ENCODE measurements around the gene ACAD9. TPM values are rescaled to one million over a fixed set of nuclear protein-coding genes. Genes with fewer than 3 reads are reported as not detected.

Gene ACAD9
- total RNA-seq, 4 donors from 2014 or later = 25.6 to 41.6 (median 30.3) TPM

DNA sequence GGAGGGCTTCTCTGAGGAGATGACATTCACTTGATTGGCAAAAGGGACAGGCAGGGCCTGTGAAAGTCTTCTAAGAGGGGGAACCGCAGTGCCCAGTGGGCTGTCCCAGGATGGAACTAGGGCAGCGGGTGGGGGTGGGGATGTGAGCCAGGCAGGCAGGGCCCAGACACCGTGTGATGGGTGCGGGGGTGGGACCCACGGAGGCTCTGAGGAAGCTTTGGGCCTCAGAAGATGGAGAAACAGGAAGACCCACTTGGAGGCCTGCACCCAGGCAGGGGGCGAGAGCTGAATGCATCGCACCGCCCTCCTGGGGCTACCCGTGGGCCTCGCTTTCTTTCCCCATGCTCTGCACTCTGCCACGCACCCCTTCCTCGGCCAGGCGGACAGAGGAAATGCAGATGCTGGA lies 32.9 kb upstream of the ACAD9 start:
- intact Hi-C loops (cut with DNase I) = loop anchor here (2.0 kb wide), 1 partner anchor 228 kb away; no protein-coding TSS in a partner anchor
- no peaks in the 10 kb centered on the region for H3K9me3 ChIP-seq
- TF ChIP-seq POLR2A (IDR thresholded peaks at IDR 0.05; ENCODE audit: low read depth) (no peak), POLR2AphosphoS5 (IDR thresholded peaks at IDR 0.05) (no peak), EP300 (IDR thresholded peaks at IDR 0.05) (no peak)
- TF ChIP-seq, protein P1, sequence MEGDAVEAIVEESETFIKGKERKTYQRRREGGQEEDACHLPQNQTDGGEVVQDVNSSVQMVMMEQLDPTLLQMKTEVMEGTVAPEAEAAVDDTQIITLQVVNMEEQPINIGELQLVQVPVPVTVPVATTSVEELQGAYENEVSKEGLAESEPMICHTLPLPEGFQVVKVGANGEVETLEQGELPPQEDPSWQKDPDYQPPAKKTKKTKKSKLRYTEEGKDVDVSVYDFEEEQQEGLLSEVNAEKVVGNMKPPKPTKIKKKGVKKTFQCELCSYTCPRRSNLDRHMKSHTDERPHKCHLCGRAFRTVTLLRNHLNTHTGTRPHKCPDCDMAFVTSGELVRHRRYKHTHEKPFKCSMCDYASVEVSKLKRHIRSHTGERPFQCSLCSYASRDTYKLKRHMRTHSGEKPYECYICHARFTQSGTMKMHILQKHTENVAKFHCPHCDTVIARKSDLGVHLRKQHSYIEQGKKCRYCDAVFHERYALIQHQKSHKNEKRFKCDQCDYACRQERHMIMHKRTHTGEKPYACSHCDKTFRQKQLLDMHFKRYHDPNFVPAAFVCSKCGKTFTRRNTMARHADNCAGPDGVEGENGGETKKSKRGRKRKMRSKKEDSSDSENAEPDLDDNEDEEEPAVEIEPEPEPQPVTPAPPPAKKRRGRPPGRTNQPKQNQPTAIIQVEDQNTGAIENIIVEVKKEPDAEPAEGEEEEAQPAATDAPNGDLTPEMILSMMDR (IDR thresholded peaks at IDR 0.05) = no peak
- peak overlapping the region in 3 of 4 donors; percentile 58 to 60 (median 59) for H3K4me3 ChIP-seq
- peaks cover 14 to 20% (median 16%) of the 10 kb centered on the region in 4 donors for H3K4me1 ChIP-seq
- peak overlapping the region; percentile 72 to 79 (median 78) for H3K27ac ChIP-seq (replicated peaks in 1 of 4)
- WGBS = 69% methylated on average over 13 of the region's 13 CpGs
- DNase-seq (ENCODE audit: extremely low spot score) = no peak
- no peaks in the 10 kb centered on the region for H3K36me3 ChIP-seq
- no peaks in the 10 kb centered on the region for H3K27me3 ChIP-seq

DNA sequence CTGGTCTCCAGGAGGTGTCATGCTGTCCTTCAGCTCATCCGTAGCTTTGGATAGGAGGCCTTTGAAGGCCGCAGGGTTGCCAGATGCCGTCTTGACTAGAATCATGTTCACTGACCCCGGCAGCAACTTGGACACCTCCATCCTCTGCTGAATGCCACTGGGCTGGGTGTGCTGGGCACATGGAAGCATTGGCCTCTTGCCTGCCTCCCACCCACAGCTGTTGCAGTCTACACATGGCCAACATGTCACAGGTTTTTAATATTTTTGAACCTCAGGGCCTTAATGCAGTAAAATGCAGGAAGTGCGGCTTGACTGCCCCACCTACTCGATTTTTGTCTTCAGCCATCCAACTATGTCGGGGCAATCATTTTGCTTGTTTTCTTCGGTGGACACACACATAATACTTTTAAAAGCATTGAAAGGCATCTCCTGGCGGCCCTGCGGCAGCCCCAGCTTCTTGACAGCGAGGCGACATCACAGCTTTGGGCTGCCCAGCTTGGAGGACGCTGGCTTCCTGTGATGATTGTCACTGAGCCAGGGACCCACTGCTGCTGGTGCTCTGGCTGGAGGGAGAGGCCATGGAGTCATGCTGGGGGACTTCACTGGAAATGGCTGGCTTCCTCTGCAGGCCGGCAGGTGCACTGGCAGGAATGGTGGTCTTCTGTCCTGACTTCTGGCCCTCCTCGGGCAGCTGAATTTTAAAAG lies 31.6 kb upstream of the ACAD9 start:
- DNase-seq (ENCODE audit: extremely low spot score) = no peak
- Histone ChIP-seq H3K27me3 (no peaks in the 10 kb centered on the region), H3K9me3 (no peaks in the 10 kb centered on the region), H3K27ac (replicated peaks in 1 of 4) (no peak overlapping the region), H3K4me1 (peaks cover 14 to 20% (median 16%) of the 10 kb centered on the region in 4 donors), H3K36me3 (no peaks in the 10 kb centered on the region), H3K4me3 (no peak overlapping the region)
- 90% methylated on average over 15 of the region's 15 CpGs for WGBS
- no peak for TF ChIP-seq POLR2A (IDR thresholded peaks at IDR 0.05; ENCODE audit: low read depth)
- intact Hi-C loops (cut with DNase I) = loop anchor here (2.0 kb wide), 1 partner anchor 229 kb away; no protein-coding TSS in a partner anchor

DNA sequence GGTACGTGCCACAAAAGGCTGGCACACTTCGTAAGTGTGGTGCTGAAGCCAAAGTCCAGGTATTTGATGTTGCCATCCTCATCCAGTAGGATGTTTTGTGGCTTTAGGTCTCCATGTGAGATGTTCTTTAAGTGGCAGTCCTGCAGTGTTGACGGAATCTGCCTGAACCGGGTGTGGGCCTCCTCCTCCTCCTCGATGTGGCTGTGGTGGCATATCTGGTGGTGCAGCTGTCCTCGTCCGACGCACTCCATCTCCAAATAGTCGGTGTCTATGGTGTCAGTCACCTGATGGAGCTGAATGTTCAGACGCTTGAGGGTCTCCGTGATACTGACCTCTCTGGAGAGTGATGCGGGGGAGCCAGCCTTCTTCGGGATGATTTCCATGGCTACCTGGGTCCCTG lies 30.5 kb upstream of the ACAD9 start:
- DNase-seq (ENCODE audit: extremely low spot score) = no peak
- 94% methylated on average over 13 of the region's 13 CpGs for WGBS
- Histone ChIP-seq H3K36me3 (no peaks in the 10 kb centered on the region), H3K9me3 (peaks cover 0 to under 1% (median 0%) of the 10 kb centered on the region in 4 donors), H3K4me3 (no peak overlapping the region), H3K27me3 (no peaks in the 10 kb centered on the region), H3K4me1 (peaks cover 14 to 20% (median 16%) of the 10 kb centered on the region in 4 donors), H3K27ac (replicated peaks in 1 of 4) (no peak overlapping the region)
- TF ChIP-seq POLR2A (IDR thresholded peaks at IDR 0.05; ENCODE audit: low read depth) (no peak), EP300 (IDR thresholded peaks at IDR 0.05) (no peak), POLR2AphosphoS5 (IDR thresholded peaks at IDR 0.05) (no peak)
- TF ChIP-seq, protein P1 (IDR thresholded peaks at IDR 0.05) = no peak
- intact Hi-C loops (cut with DNase I) = no loop called here

DNA sequence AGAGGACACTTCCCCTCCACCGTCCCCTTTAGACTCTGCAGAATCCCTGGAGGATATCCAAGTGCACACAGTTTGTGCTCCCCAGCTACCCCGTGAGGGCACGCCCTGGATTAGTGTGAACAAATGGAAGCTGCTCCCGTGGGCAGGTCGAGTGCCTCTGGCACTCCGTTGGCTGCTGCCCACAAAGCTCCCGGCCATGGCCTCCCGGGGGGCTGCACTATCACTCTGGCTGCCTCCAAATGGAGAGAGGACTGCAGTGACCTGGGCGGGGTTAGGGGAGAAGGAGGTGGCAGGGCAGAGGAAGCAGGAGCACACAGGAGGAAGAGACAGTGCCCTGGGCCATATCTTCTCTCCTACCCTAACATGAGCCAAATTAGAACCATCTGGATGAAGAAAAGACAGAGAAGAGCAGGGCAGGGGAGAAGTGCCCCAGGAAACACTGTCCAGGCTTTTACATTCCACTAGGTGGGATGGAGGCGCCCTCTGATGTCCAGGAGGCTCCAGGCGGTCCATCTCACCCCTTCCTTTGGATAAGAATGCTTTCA lies 29.4 kb upstream of the ACAD9 start:
- Histone ChIP-seq H3K4me1 (peaks cover 13 to 18% (median 16%) of the 10 kb centered on the region in 4 donors), H3K27me3 (no peaks in the 10 kb centered on the region), H3K36me3 (no peaks in the 10 kb centered on the region), H3K9me3 (peaks cover 0 to 7% (median 0%) of the 10 kb centered on the region in 4 donors), H3K4me3 (no peak overlapping the region), H3K27ac (replicated peaks in 1 of 4) (no peak overlapping the region)
- 91% methylated on average over 2 of the region's 11 CpGs for WGBS
- DNase-seq (ENCODE audit: extremely low spot score) = no peak
- intact Hi-C loops (cut with DNase I) = no loop called here
- TF ChIP-seq POLR2AphosphoS5 (IDR thresholded peaks at IDR 0.05) (no peak), EP300 (IDR thresholded peaks at IDR 0.05) (no peak)

DNA sequence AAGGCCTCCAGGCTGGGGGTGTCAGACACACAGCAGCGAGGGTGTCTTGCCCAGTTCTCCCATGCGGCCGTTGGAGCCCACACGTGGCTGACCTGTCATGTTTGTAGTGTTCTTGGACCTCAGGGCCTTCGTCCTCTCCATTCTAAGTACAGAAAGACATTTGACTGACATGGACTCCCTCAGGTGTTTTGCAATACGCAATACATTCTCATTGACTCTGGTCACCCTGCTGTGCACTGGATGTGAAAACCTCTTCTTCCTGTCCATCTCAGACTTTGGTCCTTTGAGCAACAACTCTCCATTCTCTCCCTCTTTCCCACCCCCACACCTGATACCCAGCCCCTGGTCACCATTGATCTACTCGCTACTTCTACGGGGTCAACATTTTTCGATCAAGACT lies 28.9 kb upstream of the ACAD9 start:
- no peak for DNase-seq (ENCODE audit: extremely low spot score)
- intact Hi-C loops (cut with DNase I) = no loop called here
- Histone ChIP-seq H3K27me3 (no peaks in the 10 kb centered on the region), H3K4me1 (peaks cover 7 to 12% (median 10%) of the 10 kb centered on the region in 4 donors), H3K27ac (replicated peaks in 1 of 4) (no peak overlapping the region), H3K36me3 (no peaks in the 10 kb centered on the region), H3K4me3 (no peak overlapping the region), H3K9me3 (peaks cover 0 to 7% (median 0%) of the 10 kb centered on the region in 4 donors)
- no peak for TF ChIP-seq EP300 (IDR thresholded peaks at IDR 0.05)
- no peak for TF ChIP-seq POLR2A (IDR thresholded peaks at IDR 0.05; ENCODE audit: low read depth)
- no peak for TF ChIP-seq POLR2AphosphoS5 (IDR thresholded peaks at IDR 0.05)
- WGBS = 93% methylated on average over 9 of the region's 9 CpGs

DNA sequence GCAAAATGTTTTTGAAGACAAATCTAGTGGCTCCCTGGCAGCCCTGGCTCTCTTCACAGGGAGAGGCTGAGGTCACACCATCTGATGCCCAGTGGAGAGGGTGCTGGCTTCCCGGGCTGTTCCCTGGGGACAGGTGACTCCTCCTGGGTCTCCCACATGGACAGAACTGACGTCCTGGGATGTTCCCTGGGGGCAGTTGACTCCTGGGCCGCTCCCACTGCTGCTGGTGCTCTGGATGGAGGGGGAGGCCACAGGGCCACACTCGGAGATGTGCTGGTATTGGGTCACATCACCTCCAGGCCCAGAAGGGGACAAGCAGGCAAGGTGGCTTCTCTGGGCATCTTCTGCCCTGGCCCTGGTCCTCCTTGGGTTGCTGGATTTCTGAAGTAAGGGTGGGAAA lies 27.8 kb upstream of the ACAD9 start:
- intact Hi-C loops (cut with DNase I) = no loop called here
- DNase-seq (ENCODE audit: extremely low spot score) = no peak
- no peak for TF ChIP-seq POLR2AphosphoS5 (IDR thresholded peaks at IDR 0.05)
- no peak for TF ChIP-seq EP300 (IDR thresholded peaks at IDR 0.05)
- Histone ChIP-seq H3K9me3 (peaks cover 0 to 7% (median 0%) of the 10 kb centered on the region in 4 donors), H3K36me3 (no peaks in the 10 kb centered on the region), H3K27me3 (no peaks in the 10 kb centered on the region), H3K4me1 (peaks cover 0 to 2% (median 0%) of the 10 kb centered on the region in 4 donors), H3K4me3 (no peak overlapping the region), H3K27ac (replicated peaks in 1 of 4) (no peak overlapping the region)
- 50% methylated on average over 2 of the region's 4 CpGs for WGBS
